CD1c-positive myeloid dendritic cell (primary cell): ENCODE results near the gene ACSBG1.
"Not testable (repeated sequence)": the region's sequence is repeated elsewhere in the genome, so short reads cannot be mapped to it uniquely, and the experiment has no call there.

Experiments
- DNase-seq: peaks from one replicate; pipeline ENCODE4 v3.0.0-alpha.2; 2016; ENCODE audit errors: extremely low spot score

ACSBG1 gene

DNA sequence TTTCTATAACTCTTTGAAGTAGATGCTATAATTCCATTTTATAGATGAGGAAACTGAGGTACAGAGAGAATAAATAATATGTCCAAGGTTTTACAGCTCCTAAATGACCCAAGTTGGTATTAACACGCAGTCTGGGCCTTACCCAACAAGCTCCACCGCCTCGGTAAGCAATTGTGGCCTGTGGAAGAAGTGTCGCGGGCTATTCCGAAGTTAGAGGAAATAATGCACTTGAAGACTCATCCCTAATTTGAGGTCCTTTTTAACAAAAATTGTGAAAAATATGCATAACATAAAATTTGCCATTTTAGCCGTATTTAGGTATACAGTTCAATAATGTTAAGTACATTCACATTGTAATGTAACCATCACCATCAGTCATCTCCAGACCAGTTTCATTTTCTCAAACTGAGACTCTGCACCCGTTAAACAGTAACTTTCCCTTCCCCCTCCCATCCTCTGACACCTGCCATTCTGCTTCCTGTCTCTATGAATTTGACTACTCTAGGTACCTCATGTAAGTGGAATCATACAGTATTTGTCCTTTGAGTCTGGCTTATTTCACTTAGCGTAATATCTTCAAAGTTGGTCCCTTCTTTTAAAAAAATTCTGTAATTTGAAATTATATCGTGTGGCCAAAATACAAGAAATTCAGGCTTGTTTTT lies 67.0 kb downstream of the ACSBG1 start:
- DNase-seq: no peak

DNA sequence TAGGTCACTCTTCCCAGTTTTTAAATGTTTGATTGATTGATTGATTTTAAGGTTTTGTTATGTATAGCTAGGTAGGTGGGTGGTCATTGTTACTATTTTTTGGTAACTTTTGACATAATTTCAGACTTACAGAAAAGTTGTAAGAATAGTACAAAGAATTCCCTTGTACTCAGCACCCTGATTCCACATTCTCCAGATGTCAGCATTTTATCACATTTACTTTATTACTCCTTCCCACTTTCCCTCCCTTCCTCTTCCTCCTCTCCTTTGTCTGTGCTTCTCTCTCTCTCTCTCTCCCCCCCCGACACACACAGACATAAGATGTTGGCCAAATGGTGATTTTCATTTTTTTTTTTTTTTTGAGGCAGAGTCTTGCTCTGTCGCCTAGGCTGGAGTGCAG lies 70.4 kb downstream of the ACSBG1 start:
- no peak for DNase-seq

DNA sequence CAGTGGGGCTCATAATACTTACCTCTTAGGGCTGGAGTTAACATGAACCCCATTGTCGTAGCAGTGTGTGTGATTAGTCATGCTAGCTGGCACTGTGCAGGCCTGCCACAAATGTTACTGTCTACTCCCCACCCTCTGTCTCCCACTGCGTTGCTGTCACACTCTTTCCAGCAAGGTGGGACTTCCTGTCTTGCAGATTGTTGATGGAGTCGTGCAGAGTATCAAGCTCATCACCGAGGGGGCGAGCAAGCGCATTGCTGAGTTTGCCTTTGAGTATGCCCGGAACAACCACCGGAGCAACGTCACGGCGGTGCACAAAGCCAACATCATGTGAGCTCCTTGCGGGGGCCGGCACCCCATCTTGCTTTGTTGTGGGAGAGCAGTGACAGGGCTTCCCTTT lies 72.3 kb downstream of the ACSBG1 start:
- DNase-seq: no peak

DNA sequence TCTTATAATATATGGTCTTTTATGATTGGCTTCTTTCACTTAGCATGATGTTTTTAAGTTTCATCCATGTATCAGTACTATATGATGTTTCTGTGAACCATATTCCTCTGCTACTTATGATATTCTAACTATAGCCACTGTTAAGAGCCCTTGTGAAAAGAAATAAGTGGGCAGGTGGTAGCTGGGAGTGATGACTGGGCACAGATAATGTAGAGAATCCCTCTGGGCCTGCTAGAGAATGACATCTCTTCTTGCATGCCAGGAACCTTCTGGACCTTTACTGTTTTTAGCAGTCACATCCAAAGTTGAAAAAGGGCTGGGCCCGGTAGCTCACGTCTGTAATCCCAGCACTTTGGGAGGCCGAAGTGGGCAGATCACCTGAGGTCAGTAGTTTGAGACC lies 75.0 kb downstream of the ACSBG1 start:
- no peak for DNase-seq

DNA sequence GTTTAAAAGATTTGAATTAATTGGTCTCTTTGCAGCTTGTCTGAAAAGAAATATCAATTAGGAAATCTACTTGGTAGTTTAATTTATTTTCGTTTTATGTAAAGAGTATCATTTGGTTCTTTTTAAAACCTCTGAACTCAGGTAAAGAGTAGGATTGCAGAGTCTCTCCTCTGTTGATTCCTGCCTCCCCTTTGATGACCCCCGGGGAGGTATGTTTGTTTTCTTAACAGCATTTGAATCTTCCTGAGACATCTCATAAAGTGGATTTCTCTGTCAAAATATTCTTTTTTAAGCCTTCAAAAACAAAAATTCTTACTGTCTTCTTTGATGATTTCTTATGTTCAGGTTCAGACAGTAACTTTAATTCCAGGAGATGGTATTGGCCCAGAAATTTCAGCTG lies 77.2 kb downstream of the ACSBG1 start:
- no peak for DNase-seq

DNA sequence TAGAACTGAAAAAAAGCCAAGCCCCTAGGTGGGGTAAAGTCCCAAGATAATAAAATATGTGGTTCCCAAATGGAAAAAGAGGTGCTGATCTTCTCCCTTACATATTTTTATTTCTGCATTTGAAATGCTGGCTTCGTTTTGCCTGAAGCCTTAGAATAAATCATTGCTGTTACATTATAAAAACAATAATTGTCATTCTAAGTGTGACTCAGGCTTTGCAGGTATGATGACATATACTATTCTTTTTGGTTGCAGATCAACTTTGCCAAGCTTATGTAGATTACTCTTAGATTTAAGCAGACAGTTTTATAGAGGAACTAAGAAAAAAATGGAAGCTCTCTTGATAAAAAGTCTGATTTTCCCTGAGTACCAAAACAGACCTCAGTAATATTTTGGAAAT lies 77.7 kb downstream of the ACSBG1 start:
- DNase-seq: no peak

DNA sequence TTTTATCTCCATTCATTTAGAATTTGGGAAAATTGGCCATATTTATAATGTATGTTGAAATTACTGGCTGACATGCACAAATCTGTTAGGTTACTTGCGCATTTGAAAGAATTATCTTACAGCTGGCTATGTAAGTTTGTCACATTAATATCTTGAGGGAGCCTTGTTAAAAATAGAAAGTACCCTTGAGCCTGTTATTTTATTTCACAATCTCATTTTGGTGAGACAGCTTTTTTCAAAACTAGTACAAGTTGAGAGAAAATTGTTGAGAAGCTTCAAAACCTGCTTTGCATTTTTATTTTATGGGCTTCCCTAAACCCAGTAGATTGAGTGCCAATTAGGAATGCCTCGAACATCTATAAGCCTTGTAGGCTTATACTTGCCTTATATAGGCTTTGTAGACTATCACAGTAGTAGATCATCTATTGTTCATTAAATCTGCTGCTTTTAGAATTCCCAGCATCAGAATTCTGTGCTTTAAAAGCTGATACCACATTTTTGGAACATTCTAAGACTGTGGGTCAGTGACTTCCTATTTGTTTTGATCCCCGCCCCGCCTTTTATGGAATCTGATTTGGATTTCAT lies 78.9 kb downstream of the ACSBG1 start:
- DNase-seq: no peak

DNA sequence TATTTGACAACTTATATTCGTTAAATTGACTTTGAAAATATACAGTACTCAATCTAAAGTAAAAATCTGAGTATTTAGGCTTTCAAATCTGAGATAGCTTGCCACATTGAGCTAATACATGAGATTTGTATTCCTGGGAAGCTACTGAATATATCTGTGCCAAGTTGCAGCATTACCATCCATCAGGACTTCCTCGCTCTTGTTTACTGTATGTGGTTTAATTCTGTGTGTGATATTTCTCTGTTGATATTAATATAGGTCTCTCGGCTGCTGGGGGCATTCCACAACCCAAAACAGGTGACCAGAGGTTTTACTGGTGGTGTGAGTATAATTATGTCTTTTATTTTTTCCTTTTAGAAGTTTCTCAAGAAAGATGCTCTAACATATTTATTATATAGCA lies 79.4 kb downstream of the ACSBG1 start:
- no peak for DNase-seq

DNA sequence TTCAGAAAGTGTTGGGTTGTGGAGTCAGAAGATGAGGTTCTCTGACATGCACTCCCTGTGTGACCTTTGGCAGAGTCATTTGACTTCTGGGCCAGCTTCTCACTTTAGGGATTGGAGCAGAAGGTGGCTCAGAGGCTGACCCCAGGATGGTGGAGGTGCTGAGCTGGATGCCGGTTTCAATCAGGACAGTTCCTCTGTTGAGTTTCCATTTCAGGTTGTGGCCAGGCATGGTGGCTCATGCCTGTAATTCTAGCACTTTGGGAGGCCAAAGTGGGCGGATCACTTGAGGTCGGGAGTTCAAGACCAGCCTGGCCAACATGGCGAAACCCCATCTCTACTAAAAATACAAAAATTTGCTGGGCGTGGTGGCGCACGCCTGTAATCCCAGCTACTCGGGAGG lies 83.3 kb downstream of the ACSBG1 start:
- DNase-seq: not testable (repeated sequence)

DNA sequence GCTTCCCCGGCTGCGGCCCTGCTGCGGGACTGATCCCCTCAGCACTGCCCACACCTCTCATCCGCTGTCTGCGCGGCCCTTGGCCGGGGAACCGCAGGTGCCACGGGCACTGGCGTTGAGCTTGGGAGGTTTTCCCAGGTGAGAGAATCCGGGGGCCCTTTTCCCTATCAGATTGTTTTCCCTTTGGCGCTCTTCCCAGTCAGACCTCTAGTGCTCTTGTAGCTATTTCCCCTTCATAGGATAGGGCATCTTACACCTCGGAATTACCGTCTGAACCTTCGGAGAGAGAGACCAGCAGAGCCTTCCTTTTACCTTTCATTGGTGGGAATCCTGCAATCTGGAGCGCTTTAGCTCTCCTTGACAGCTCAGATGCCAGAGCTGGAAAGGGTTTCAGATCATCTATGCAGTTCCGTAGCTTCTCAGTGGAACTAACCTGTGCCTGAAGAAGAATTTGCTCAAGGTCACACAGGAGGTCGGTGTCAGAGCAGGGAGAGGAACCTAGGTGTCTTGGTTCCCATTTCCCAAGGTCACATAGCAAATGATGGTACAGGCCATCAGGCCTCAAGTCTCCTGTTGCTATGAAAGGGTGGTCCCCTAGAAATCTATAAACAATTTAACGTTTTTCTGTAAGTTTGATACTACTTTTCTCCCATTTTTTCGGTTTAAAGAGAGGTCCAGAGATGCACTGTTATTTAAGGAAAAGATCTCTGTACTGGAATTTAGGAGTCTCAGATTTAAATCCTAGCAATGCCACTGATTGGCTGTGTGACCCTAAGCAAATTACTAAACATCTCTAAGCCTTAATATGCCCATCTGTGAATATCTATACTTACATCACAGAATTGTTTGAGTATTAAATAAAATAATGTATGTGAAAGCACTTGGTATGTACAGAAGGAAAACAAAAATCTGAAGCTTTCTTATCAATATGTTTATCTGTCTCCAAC lies 84.3 kb downstream of the ACSBG1 start:
- DNase-seq: no peak

DNA sequence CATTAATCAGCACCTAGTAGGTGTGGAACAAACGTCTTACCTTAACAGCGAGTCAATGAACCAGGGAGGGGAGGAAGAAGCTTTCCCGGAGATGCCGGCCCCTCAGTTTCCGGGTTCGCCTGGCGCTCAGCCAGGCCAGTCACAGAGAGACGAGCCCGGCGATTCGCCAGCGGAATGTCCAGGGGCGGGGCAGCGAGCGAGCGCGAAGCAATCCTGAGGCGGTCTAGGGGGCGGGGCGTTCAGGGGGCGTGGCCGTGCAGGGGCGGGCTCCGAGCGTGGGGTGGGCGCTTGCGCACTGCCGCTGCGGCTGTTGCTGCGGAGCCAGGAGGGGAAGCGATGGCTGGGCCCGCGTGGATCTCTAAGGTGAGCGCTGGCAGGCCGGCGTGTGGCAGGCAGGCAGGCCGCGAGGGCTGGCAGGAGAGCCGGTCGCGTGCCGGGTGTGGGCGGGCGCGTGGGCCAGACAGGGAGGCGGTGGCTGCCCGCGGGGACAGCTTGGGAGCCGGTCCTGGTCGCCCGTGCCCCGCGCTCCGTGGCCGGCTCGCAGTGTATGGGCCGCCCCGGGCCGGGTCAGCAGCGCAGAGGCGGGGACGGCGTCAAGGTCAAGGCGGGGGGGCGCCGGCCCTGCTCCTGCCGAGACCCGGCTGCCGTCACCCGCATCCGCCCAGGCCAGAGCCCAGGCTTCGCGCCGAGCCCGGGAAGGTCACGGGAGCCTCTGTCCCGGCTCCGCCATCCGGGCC lies 85.1 kb downstream of the ACSBG1 start, which contains the start of gene IDH3A:
TSS of gene IDH3A (plus strand) at position 295 of the 737 bp plus-strand sequence. CDS start at position 337, 42 bp downstream.
- DNase-seq: peak; percentile 100

DNA sequence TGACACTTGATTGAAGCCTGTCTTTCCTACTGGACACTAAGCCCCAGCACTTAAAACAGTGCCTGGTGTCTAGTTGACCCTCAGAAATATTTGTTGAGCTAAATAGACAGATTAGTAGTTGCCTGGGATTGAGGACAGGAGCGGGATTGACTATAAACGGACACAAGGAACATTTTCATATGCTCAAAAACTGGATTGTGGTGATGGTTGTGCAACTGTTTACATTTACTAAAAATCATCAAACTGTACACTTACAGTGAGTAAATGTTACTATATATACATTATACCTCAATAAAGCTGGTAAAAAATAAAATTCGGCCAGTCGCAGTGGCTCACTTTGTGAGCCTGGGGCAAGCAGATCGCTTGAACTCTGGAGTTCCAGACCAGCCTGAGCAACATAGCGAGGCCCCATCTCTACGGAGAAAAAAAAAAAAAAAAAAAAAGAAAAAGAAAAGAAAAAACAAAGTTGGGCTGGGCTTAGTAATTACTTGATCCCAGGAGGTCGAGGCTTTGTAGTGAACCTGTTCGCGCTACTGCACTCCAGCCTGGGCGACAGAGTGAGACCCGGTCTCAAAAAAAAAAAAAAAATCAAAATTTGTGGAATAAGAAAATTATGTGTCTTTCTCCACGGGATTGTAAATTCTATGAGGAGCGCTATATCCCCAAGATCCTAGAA lies 85.8 kb downstream of the ACSBG1 start:
- no peak for DNase-seq

DNA sequence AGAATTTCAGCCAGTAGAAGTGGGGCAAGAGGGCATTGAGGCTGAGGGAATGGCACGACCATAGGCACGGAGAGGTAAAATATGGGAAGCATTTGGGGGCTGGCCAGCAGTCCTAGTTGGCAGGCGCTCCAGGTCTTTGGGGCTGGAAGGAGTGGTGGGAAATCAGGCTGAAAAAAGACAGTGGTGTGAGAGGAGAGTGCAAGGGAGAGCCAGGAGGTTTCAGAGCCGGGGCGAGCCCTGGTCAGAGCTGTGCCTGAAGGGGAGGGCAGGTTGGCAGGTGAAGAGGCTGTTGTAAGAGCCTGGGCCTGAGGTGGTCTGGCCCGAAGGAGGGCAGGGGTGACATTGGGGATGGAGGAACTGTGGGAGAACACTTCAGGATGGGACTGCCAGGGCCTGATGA lies 86.8 kb downstream of the ACSBG1 start:
- DNase-seq: no peak

DNA sequence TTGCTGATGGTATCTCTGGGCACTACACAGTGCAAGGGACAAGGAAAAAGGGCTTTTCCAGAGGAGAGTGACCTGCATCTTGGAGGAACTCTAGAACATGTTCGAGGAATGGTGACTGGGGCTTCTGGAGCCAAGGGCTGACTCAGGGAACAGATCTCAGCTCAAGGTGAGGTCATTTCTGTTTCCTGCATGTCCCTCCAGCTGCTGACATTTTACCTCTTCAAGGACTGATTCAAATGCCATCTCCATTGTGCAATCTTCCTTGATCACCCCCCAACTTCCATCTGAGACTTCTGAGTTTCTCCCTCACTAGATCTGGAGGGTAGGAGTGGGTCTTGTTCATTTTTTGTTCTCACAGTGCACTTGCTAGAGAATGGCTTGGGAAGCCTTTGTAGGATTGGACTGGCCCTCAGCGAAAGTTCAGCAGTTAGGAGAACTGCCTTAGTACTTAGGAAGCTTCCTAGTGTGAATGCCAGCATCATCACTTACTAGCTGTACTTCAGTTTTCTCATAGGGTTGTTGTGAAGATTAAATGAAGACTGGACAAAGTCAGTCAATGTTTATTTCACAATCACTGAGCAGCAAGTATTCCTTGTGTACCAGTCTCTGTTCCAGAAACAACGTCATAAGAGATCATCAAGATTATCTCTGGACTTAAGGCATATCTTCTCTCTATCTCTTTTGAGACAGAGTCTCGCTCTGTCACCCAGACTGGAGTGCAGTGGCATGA lies 87.8 kb downstream of the ACSBG1 start:
- DNase-seq: no peak

DNA sequence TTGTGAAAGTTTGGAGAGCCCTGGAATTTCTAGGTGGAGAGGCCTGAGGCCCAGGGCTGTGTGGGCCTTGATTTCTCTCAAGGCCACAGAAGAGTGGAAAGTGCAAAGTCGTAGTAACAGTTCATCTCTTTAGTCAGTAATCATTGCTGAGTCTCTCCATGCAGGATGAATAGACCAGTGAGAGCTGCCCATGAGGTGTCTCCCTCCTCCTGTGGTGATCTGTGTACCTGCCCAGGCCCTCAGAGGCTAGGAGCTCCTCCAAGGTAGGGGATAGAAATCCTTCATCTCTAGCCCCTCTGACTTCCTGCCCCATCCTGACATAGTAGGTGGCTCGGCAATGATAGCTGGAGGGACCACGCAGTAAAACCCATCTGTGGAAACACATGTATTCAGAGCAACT lies 92.0 kb downstream of the ACSBG1 start:
- DNase-seq: no peak

DNA sequence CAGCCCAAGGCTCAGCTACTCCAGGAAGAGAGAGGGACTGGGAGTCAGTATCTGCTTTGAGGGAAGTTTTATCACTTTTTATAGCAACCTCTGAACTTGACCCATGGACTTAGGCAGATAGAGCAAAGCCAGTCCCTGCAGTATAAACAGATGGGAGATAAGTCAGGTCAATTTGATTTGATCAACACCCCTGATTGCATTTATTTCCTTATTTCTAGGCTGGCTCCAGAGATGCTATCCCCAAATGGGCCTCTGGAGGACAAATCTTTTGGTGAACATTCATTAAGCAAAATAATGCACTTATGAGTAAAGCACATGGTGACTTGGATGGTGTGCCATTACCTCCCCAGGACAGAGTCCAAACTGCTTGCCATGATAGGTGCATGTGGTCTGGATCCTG lies 94.1 kb downstream of the ACSBG1 start:
- no peak for DNase-seq

DNA sequence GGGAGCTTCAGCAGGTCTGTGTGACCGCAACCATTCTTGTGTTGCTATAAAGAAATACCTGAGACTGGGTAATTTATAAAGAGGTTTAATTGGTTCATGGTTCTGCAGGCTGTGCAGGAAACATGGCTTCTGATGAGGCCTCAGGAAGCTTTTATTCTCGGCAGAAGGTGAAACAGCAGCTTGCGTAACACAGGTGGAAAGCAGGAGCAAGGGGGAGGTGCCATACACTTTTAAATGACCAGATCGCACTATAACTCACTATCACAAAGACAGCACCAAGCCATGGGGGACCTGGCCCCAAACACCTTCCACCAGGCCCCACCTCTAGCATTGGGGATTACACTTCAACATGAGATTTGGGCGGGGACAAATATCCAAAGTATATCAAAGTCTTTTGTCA lies 94.8 kb downstream of the ACSBG1 start:
- no peak for DNase-seq

DNA sequence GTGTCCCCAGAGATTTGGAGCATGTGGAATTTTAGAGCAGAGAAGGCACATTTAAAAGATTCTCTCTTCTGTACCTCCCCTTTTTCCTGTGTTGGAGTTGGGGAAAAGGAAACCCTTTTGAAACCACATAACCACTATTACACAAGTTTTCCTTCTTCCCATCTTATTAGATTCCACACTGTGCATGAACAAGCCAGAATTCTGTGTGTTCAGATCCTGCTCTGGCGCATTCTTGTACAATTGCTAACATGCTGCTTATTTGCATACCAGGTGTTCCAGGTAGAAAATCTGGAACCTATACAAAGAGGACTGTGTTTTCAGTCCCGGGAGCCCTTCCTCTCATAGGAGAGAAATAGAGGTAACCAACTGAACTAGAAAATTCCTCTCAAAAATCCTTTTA lies 100.6 kb downstream of the ACSBG1 start:
- DNase-seq: no peak

DNA sequence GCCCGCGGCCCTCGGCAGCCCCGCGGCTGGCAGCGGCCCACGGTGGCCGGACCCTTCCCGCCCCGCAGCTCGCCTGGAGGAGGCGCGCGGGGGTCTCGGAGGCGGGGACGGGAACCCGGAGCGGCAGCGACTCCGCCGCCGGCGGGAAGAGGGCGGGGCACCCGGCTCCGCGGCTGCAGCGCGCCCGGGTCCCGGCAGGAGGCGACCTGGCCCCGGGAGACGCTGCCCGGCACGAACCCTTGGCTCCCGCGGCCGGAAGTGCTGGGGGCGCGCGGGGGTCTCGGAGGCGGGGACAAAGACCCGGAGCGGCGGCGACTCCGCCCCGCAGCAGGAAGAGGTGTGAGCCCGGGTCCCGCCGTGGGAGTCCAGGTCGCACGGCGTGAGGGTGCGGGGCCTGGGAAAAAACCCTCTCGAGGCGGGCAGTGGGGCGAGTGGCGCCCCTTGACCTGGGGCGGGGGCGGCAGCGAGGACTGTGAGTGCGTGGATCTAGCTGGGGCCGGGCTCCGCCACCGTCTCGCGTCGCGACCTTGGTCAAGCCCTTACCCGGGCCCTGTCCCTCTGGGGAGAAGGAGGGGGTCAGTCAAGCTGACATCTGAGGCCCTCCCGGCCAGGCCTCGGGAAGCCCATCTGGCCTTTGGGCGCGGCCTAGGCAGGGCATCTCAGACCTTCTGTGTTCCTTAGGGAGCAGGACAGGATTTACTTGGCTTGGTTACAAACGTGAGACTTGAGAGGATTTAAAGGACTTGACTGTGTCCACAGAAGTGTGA lies 102.9 kb downstream of the ACSBG1 start, which contains the start of gene CIB2:
TSS of gene CIB2 (minus strand) at position 151 of the 767 bp plus-strand sequence. CDS start 230 bp downstream, outside the sequence.
- peak; percentile 81 for DNase-seq
